Measurements from ENCODE around the gene HOXD10. TPM values are rescaled to one million over a fixed set of nuclear protein-coding genes. Genes with fewer than 3 reads are reported as not detected.
A peak's percentile ranks its signal among the peaks of the same experiment; 100 is the strongest.

The HOXD10 gene
- total and polyA plus RNA-seq, 2 experiments from 2014 or later = not detected

DNA sequence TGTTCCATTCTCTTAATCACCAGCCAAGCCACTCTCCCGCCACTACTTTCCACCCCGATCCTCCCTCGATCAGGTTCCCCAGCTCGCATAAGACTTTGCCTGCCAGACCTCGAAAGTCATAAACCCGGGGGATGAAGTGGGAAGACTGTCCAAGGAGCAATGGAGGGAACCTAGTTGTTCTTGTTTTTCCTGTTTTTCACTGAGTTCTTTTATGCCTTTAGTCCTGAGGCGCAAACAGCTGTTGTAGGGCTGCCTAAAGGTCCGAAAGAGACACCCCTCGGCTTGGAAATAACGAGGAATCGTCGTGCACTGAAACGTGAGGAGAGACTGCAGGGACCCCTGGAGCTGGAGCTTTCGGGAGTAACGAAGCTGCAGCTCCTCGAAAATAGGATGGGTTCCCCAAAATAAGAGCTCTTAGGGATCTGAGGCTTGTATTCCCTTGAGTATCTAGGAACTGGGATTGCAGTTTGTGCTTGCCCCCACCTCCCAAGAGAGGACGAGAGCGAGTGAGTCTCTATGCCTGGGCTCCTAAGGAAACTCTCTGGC, 18.7 kb upstream of the HOXD10 start:
- Mint-ChIP-seq H3K27ac (no peak overlapping the region), H3K4me3 (peak overlapping the region; percentile 68), H3K4me1 (peaks cover 42% of the 10 kb centered on the region), H3K36me3 (ENCODE audit: low read depth) (no peaks in the 10 kb centered on the region; the same call in 2 of the 3 replicates), H3K9me3 (no peaks in the 10 kb centered on the region), H3K27me3 (ENCODE audit: insufficient read depth, low read depth, poor library complexity) (peaks cover 99% of the 10 kb centered on the region)
- H3F3A ChIP-seq (replicated peaks; ENCODE audit: low read depth) = peaks cover 29% of the 10 kb centered on the region
- peak overlapping the region; percentile 94 for H3K4me2 ChIP-seq
- no peaks in the 10 kb centered on the region for H3K9me2 ChIP-seq (ENCODE audit: insufficient read depth)
- H4K20me1 ChIP-seq (replicated peaks; ENCODE audit: insufficient read depth) = peaks cover 38% of the 10 kb centered on the region
- peak overlapping the region; percentile 46 for H3K4me3 ChIP-seq
- H3K27me3 ChIP-seq (ENCODE audit: insufficient read depth) = peaks cover 94% of the 10 kb centered on the region
- no peak overlapping the region for H3K27ac ChIP-seq (ENCODE audit: low read depth)
- peak overlapping the region; percentile 7; the same call in 1 of the 2 replicates for H2AFZ ChIP-seq
- no peaks in the 10 kb centered on the region for H3K79me2 ChIP-seq (replicated peaks; ENCODE audit: insufficient read depth)
- H3K4me1 ChIP-seq (ENCODE audit: insufficient read depth) = peaks cover 57% of the 10 kb centered on the region
- TF ChIP-seq ZNF114 (CRISPR knock-in tag; IDR thresholded peaks at IDR 0.05) (no peak), EZH2 (IDR thresholded peaks at IDR 0.05; ENCODE audit: low read depth, unreplicated experiment) (peak; percentile 95), CREB1 (CRISPR knock-in tag; IDR thresholded peaks at IDR 0.05; ENCODE audit: low read depth) (no peak), POLR2AphosphoS5 (IDR thresholded peaks at IDR 0.05; ENCODE audit: low read depth) (no peak), ZNF331 (CRISPR knock-in tag; IDR thresholded peaks at IDR 0.05; ENCODE audit: low read depth) (no peak), EZH2phosphoT487 (IDR thresholded peaks at IDR 0.05; ENCODE audit: unreplicated experiment) (peak; percentile 60), STAT1 (IDR thresholded peaks at IDR 0.05; ENCODE audit: unreplicated experiment) (no peak), NANOG (IDR thresholded peaks at IDR 0.05; ENCODE audit: borderline replicate concordance) (no peak), JUNB (IDR thresholded peaks at IDR 0.05; ENCODE audit: unreplicated experiment) (no peak)
- TF ChIP-seq, protein P1, sequence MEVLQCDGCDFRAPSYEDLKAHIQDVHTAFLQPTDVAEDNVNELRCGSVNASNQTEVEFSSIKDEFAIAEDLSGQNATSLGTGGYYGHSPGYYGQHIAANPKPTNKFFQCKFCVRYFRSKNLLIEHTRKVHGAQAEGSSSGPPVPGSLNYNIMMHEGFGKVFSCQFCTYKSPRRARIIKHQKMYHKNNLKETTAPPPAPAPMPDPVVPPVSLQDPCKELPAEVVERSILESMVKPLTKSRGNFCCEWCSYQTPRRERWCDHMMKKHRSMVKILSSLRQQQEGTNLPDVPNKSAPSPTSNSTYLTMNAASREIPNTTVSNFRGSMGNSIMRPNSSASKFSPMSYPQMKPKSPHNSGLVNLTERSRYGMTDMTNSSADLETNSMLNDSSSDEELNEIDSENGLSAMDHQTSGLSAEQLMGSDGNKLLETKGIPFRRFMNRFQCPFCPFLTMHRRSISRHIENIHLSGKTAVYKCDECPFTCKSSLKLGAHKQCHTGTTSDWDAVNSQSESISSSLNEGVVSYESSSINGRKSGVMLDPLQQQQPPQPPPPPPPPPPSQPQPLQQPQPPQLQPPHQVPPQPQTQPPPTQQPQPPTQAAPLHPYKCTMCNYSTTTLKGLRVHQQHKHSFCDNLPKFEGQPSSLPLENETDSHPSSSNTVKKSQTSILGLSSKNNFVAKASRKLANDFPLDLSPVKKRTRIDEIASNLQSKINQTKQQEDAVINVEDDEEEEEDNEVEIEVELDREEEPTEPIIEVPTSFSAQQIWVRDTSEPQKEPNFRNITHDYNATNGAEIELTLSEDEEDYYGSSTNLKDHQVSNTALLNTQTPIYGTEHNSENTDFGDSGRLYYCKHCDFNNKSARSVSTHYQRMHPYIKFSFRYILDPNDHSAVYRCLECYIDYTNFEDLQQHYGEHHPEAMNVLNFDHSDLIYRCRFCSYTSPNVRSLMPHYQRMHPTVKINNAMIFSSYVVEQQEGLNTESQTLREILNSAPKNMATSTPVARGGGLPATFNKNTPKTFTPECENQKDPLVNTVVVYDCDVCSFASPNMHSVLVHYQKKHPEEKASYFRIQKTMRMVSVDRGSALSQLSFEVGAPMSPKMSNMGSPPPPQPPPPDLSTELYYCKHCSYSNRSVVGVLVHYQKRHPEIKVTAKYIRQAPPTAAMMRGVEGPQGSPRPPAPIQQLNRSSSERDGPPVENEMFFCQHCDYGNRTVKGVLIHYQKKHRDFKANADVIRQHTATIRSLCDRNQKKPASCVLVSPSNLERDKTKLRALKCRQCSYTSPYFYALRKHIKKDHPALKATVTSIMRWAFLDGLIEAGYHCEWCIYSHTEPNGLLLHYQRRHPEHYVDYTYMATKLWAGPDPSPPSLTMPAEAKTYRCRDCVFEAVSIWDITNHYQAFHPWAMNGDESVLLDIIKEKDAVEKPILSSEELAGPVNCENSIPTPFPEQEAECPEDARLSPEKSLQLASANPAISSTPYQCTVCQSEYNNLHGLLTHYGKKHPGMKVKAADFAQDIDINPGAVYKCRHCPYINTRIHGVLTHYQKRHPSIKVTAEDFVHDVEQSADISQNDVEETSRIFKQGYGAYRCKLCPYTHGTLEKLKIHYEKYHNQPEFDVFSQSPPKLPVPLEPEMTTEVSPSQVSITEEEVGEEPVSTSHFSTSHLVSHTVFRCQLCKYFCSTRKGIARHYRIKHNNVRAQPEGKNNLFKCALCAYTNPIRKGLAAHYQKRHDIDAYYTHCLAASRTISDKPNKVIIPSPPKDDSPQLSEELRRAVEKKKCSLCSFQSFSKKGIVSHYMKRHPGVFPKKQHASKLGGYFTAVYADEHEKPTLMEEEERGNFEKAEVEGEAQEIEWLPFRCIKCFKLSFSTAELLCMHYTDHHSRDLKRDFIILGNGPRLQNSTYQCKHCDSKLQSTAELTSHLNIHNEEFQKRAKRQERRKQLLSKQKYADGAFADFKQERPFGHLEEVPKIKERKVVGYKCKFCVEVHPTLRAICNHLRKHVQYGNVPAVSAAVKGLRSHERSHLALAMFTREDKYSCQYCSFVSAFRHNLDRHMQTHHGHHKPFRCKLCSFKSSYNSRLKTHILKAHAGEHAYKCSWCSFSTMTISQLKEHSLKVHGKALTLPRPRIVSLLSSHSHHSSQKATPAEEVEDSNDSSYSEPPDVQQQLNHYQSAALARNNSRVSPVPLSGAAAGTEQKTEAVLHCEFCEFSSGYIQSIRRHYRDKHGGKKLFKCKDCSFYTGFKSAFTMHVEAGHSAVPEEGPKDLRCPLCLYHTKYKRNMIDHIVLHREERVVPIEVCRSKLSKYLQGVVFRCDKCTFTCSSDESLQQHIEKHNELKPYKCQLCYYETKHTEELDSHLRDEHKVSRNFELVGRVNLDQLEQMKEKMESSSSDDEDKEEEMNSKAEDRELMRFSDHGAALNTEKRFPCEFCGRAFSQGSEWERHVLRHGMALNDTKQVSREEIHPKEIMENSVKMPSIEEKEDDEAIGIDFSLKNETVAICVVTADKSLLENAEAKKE (CRISPR knock-in tag; IDR thresholded peaks at IDR 0.05) = no peak
- TF ChIP-seq, protein P2, sequence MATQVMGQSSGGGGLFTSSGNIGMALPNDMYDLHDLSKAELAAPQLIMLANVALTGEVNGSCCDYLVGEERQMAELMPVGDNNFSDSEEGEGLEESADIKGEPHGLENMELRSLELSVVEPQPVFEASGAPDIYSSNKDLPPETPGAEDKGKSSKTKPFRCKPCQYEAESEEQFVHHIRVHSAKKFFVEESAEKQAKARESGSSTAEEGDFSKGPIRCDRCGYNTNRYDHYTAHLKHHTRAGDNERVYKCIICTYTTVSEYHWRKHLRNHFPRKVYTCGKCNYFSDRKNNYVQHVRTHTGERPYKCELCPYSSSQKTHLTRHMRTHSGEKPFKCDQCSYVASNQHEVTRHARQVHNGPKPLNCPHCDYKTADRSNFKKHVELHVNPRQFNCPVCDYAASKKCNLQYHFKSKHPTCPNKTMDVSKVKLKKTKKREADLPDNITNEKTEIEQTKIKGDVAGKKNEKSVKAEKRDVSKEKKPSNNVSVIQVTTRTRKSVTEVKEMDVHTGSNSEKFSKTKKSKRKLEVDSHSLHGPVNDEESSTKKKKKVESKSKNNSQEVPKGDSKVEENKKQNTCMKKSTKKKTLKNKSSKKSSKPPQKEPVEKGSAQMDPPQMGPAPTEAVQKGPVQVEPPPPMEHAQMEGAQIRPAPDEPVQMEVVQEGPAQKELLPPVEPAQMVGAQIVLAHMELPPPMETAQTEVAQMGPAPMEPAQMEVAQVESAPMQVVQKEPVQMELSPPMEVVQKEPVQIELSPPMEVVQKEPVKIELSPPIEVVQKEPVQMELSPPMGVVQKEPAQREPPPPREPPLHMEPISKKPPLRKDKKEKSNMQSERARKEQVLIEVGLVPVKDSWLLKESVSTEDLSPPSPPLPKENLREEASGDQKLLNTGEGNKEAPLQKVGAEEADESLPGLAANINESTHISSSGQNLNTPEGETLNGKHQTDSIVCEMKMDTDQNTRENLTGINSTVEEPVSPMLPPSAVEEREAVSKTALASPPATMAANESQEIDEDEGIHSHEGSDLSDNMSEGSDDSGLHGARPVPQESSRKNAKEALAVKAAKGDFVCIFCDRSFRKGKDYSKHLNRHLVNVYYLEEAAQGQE (IDR thresholded peaks at IDR 0.05; ENCODE audit: unreplicated experiment) = no peak
- TF ChIP-seq, protein P3, sequence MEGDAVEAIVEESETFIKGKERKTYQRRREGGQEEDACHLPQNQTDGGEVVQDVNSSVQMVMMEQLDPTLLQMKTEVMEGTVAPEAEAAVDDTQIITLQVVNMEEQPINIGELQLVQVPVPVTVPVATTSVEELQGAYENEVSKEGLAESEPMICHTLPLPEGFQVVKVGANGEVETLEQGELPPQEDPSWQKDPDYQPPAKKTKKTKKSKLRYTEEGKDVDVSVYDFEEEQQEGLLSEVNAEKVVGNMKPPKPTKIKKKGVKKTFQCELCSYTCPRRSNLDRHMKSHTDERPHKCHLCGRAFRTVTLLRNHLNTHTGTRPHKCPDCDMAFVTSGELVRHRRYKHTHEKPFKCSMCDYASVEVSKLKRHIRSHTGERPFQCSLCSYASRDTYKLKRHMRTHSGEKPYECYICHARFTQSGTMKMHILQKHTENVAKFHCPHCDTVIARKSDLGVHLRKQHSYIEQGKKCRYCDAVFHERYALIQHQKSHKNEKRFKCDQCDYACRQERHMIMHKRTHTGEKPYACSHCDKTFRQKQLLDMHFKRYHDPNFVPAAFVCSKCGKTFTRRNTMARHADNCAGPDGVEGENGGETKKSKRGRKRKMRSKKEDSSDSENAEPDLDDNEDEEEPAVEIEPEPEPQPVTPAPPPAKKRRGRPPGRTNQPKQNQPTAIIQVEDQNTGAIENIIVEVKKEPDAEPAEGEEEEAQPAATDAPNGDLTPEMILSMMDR (conservative IDR thresholded peaks at IDR 0.05; ENCODE audit: low read depth in 2 of 2) = 0 out of 4 replicates have a peak, but pooled peaks of 1 of the 2 experiments have one; percentile 5
- TF ChIP-seq, protein P4, sequence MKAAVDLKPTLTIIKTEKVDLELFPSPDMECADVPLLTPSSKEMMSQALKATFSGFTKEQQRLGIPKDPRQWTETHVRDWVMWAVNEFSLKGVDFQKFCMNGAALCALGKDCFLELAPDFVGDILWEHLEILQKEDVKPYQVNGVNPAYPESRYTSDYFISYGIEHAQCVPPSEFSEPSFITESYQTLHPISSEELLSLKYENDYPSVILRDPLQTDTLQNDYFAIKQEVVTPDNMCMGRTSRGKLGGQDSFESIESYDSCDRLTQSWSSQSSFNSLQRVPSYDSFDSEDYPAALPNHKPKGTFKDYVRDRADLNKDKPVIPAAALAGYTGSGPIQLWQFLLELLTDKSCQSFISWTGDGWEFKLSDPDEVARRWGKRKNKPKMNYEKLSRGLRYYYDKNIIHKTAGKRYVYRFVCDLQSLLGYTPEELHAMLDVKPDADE (IDR thresholded peaks at IDR 0.05) = no peak
- ATAC-seq = no peak; the same call in 2 of the 3 replicates
- H3K36me3 ChIP-seq (ENCODE audit: insufficient read depth) = no peaks in the 10 kb centered on the region; the same call in 1 of the 2 replicates
- no peak for DNase-seq (ENCODE audit: low spot score)

All from GM23338 (cell line).